ENCODE measurements around the gene GPR17.

Gene GPR17

GRCh38 chr2:127655209-127656073, 9.5 kb downstream of the GPR17 start:
- no peak for DNase-seq

- DNase-seq = no peak
These were observed 10.7 kb downstream of the GPR17 start for GRCh38 chr2:127656569-127657231.

GRCh38 chr2:127657232-127657595, 11.3 kb downstream of the GPR17 start:
- no peak for DNase-seq

GRCh38 chr2:127658146-127658545, 12.2 kb downstream of the GPR17 start:
- DNase-seq = no peak

- no peak for DNase-seq
These were observed 12.9 kb downstream of the GPR17 start for GRCh38 chr2:127658641-127659407.

- no peak for DNase-seq
These were observed 13.7 kb downstream of the GPR17 start for GRCh38 chr2:127659408-127660290.

GRCh38 chr2:127660291-127660578, 14.3 kb downstream of the GPR17 start:
- DNase-seq = no peak

- no peak for DNase-seq
These were observed 15.2 kb downstream of the GPR17 start for GRCh38 chr2:127661072-127661649.

- no peak for DNase-seq
These were observed 16.1 kb downstream of the GPR17 start for GRCh38 chr2:127661949-127662510.

- DNase-seq = no peak
These were observed 17.1 kb downstream of the GPR17 start for GRCh38 chr2:127662937-127663565.

- DNase-seq = no peak
These were observed 17.7 kb downstream of the GPR17 start for GRCh38 chr2:127663566-127664064.

GRCh38 chr2:127664065-127664894, 18.3 kb downstream of the GPR17 start:
- DNase-seq = no peak

GRCh38 chr2:127664895-127665225, 18.9 kb downstream of the GPR17 start:
- DNase-seq = no peak

GRCh38 chr2:127665267-127665893, 19.4 kb downstream of the GPR17 start:
- no peak for DNase-seq

GRCh38 chr2:127669056-127669455, 23.1 kb downstream of the GPR17 start:
- no peak for DNase-seq

GRCh38 chr2:127670055-127670956, 24.4 kb downstream of the GPR17 start:
- DNase-seq = no peak

GRCh38 chr2:127670957-127671290, 25.0 kb downstream of the GPR17 start:
- DNase-seq = no peak

GRCh38 chr2:127671557-127672302, 25.8 kb downstream of the GPR17 start:
- no peak for DNase-seq

Data from activated naive CD4-positive, alpha-beta T cell treated with Interleukin-2 at 50 U/mL for 16 hours (primary cell).